HG03064 (cell line): Measurements from ENCODE around the gene GTPBP6.
"Not testable (repeated sequence)": the region's sequence is repeated elsewhere in the genome, so short reads cannot be mapped to it uniquely, and the experiment has no call there.

Source experiments
- ATAC-seq: cut with Tn5 transposase; IDR thresholded peaks from one replicate; pipeline ENCODE4 v1.9.1; 2021; ENCODE audit warnings: low read depth; ENCODE audit not compliant: unreplicated experiment

GTPBP6 gene

DNA sequence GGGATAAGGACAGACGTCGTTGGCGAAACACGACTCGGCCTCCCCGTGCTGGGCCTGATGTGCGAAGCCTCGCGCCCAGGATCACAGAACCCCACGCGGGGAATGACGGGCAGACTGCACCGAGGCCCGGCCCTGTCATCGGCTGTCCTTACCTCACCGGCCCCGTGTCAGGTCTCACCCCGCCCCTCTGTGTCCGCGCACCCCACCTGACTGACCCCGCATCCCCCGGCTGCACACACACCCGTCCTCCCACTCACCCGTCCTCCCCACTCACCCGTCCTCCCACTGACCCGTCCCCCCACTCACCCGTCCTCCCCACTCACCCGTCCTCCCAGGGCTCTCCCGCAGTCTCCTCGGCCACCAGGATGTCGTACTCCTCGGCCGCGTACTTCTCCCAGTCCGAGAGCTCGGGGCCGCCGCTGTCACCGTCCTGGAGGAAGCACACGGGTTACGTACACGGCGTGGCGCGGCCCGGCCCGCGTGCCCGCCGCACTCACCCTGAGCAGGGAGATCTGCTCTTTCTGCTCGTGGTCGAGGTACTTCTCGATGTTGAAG lies 19.8 kb upstream of the GTPBP6 start:
- ATAC-seq = no peak

DNA sequence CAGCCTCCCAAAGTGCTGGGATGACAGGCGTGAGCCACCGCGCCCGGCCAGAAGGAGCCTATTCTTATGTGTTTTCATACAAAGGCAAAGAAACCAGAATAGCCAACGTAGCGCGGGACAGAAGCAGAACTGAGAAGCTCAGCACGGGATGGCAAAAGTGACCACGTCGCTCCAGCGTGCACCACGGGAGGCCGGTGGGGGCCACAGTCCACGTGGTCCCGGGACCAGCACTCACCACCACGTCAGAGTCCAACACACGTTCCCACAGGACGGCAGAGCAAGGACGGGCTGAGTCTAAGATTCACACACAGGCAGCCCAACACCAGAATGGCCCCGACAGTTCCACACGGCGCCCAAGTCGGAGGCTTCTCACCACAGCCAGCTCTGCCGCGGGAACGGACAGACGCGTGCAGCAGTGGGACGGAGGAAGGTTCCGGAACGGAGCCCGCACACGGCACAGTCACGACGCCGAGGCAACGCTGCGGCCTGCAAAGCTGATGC lies 18.8 kb upstream of the GTPBP6 start:
- ATAC-seq = no peak

DNA sequence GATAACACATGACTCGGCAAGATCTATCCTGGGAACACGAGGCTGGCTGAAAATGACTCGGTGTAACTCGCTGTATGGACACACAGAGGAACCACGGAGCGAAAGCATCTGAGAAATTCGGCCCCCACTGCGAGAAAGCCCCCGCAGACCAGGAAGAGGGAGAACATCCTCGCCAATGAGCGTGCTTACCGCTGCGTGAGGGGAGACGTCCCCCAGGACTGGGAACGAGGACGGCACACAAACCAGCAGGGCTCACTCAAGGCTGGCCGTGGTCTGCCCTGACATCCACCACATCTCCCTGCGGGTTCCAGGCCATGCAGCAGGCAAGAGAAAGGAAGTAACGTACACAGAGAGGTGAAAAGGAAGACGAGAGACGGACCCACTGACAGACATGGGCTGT lies 17.6 kb upstream of the GTPBP6 start:
- no peak for ATAC-seq

DNA sequence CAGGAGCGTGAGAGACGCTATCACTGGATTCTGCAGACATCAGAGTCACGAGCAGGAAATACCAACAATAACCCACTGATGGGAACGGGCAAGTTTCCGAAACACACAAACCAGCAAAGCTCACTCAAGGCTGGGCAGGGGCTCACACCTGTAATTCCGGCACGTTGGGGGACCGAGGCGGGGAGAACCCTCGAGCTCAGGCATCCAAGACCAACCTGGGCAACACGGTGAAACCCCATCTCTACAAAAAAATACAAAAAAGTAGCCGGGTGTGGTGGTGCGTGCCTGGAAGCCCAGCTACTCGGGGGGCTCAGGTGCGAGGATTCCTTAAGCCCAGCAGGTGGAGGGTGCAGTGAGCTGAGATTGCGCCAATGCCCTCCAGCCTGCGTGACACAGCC lies 17.2 kb upstream of the GTPBP6 start:
- ATAC-seq = no peak

DNA sequence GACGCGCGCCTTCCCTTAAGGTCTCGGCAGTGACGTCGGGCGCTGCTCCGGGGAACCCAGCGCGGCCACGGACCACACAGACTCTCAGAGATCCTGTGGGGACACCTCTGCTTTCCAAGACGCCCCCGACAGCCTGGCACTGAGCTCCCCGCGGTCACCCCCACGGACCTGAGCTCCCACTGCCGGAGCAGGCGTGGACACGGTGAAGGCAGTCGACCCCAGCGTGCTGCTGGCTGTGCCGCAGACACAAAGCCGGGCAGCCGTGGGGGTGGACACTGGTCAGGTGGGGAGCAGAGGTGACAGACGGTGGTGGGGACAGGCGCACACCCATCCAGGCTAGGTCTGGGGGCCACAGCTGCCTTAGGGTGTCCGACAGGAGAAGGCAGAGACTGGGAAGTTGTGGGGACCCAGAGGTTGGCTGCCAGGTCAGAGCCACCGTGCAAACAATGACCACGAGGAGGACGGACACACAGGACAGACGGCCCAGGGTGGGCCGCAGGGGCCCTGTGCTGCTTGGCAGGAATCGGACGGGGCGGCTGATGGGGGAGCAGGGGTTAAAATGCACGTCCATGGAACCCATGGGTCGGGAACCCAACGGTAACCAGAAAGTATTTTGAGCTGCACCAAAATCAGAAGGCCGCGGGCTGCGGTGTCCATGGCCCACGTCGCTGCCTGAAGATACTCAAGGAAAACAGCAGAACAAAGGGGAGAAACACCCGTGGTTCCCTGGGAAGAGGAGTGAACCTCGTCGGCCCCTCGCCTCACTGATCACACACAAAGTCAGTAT lies 16.6 kb upstream of the GTPBP6 start:
- ATAC-seq = no peak

DNA sequence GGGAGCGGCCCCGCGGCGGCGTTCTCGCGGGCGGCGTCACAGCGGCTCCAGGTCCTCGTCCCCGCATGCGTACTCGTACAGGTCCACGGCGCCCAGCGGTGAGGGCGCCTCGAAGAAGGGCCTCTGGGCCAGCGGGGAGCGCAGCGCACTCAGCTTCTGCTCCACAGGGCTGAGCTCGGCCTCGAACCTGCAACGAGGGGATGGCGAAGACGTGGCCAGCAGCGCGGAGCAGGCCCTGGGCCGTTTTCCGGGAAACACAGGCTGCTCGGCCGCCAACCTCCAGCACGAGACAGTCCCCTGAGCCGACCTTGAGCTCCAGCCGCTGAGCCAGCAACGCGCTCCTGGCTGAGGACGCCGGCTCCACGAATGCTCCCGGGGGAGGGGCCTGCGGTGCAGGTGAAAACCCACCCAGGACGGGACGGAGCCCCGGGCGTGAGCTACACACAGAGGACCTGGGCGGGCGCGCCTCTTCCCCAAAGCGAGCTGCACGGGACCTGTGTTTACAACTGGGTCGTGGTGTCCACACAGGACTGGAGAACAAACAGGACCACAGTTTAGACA lies 15.8 kb upstream of the GTPBP6 start:
- no peak for ATAC-seq

DNA sequence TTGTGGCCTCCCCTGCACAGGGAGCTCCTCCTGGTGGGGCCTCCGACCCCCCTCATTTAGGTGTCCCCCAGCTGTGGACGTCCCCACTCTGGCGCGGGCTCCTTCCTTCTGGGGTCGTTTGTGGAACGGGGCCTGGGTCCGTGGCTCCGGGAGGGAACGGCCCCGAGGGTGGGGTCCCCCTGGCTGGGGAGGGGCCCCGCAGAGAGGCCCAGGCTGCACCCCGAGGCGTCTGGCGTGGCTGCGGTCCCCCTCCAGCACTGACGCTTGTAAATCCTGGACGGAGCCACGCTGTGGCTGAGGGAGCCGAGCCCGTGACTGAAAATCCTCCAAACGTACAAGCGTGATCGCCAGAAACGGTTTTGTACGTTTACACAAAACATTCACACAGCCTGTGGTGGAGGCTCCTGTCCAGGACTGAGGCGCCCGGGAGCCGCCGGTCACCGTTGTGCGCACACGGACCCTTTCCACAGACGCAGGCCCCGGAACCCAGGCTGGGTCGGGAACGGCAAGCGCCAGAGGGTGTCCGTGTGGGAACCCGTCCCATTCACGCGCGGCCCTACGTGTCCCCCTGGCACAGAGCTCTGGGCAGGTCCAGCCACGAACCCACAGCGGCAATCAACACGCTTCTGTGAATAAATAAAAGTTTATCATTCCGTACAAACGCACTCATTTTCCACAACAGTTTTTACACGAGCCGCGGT lies 15.2 kb upstream of the GTPBP6 start:
- no peak for ATAC-seq

DNA sequence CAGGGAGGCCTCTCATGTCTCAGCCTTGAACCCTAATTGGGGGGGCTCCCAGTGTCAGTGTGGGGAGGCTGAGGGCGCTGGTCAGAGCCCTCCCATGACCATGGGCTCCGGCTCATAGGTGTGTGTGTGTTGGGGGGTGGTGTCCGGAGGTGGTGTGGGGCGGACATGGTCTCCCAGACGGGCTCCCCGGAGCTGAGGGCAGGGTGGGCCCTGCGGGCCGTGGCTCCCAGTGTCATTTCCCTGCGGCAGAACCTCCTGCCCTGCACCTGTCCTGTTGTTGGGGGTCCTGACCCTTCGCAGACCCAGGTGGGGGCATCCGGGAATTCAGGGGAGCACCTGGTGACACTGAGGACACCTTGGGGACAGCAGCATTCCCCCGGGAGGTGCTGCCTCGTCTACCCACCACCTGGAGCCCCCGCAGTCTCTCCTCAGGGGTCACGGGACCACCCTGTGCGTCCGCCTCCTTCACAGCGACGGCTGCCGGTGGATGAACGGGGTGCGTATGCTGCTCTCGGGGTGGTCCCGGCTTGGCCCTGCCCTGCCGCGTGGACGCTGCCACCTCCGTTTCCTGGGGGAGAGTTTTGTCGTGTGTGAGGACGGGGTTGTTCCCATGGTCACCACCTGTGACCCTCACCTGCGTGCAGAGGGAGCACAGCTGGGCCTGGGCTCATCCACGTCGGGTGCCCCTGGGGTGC lies 14.5 kb upstream of the GTPBP6 start:
- ATAC-seq = no peak

DNA sequence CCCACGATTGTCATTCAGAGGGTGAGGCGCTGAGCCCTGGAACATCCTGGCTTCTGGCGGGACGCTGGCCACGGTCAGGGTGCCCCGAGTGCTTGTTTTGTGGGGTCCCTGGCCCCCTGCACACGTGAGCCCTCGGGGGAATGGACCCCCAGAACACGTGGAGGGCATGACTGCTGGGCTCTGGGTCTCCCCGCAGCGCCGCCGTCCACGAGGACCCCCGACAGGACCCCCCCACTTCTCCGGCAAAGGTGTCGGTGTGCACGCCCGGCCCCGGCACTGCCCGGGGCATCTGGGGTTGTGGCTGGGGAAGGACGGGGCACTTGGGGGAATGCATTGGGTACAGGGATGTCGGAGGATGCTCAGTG lies 13.9 kb upstream of the GTPBP6 start:
- ATAC-seq = no peak

DNA sequence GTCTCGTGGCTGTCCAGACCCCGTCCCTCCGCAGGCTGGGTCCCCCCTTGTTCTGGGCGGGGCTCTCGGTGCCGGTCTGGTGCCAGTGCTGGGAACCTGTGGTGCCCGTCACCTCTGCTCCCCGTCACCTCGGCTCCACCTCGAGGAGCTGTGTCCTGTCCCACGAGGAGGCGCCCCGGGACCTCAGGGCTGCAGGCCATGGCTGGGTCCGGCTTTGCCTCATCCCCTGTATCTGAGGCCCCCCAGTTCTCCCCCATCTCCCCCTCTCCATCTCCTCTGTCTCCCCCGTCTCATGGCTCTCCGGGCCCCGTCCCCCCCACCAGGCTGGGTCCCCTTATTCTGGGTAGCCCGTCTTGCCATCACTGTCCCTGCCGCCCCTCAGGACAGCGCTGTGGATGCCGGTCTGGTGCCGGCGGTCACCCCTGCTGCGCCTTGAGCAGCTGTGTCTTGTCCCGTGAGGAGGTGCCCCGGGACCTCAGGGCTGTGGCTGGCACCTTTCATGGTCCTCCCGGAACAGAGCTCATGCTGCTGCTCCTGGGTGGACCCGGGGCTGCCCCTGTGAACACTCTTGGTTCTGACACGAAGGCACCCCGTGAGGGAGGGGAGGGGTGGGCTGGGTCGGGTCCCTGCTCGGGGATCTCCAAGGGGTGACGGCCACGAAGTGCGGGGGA lies 13.4 kb upstream of the GTPBP6 start:
- ATAC-seq = no peak

DNA sequence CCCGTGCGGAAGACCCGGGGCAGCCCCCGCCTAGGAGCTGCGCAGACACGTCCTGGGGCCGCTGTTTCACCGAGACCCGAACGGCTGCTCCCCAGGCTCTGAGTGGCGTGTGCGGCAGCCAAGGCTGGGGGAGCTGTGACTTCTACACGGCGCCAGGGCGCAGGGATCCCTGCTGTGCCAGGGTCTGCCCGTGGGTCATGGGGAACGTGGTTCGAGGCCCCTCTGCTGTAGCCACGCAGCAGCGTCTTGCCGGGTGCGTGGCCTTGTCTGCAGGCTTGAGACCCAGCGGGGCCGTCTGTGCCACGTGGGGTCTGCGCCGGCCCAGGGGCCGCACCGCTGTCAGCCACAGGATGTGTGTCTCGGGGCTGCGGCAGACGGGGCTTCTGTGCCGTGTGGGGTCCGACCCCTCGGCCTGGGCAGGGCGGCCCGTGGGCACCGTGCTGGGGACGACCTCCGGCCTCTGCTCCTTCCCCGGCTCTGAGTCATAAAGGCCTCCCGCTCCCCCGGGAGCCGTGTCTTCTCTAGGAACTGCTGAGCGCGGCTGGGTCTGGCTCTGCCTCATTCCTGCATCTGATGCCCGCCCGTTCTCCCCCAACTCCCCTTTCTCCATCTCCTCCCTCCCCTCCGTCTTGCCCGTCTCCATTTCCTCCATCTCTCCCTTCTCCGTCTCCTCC lies 12.7 kb upstream of the GTPBP6 start:
- no peak for ATAC-seq

DNA sequence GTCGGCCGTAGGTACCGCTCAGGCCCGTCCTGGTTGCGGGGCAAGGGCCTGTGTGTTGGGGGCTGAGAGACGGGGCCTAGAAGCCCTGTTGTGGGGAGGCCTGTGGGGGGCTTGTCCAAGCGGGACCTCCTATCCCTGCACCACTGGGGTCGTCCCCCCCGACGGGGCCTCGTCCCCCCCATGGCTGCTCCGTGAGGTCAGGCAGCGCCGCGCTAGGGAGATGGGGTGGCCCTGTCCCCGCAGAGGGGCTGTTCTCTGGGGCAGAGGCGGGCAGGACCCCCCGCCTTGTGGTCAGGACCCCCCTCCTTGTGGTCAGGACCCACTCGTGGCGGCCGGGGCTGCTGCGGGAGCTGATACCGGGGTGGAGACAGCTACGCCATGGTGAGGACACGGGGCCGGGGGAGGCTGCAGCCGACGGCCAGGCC lies 12.1 kb upstream of the GTPBP6 start:
- no peak for ATAC-seq

DNA sequence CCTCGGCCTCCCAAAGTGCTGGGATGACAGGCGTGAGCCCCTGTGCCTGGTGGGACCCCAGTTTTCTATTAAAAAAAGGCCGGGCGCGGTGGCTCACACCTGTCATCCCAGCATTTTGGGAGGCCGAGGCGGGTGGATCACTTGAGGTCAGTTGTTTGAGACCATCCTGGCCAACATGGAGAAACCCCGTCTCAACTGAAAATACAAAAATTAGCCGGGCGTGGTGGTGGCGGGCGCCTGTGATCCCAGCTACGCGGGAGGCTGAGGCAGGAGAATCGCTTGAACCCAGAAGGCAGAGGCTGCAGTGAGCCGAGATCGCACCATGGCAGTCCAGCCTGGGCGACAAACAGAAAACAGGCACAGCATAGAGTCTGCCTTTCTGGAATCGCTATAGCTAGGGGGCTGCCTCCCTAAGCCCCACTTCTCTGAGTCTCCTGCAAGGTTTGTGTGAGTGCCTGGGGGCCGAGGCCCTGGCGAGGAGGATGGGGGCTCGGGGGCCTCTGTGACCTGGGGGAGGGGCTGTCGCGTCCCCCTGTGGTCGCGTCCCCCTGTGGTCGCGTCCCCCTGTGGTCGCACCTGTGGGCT lies 11.6 kb upstream of the GTPBP6 start:
- ATAC-seq = not testable (repeated sequence)

DNA sequence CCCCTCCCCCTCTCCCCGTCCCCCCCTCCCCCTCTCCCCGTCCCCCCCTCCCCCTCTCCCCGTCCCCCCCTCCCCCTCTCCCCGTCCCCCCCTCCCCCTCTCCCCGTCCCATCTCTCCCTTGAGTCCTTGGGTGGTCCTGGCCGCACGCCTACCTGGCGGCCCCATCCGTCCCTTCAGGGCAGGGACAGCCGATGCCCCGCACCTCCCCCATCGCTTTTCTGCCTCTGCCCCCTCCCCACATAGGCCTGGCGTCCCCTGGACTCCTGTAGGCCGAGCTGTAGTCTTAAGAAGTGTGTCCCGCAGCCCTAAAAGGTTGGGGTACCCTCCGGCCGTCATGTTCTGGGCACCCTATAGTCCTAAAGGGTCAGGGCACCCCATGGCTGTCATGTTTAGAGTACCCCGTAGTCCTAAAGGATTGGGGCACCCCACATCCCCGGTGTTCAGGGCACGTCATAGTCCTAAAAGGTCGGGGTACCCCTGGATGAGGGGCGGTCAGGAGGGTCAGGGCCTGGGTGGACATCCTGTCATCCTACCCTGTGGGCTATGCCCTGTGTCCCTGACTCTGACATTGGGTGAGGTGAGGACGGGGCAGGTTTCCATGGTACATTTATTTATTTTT lies 10.8 kb upstream of the GTPBP6 start:
- no peak for ATAC-seq

DNA sequence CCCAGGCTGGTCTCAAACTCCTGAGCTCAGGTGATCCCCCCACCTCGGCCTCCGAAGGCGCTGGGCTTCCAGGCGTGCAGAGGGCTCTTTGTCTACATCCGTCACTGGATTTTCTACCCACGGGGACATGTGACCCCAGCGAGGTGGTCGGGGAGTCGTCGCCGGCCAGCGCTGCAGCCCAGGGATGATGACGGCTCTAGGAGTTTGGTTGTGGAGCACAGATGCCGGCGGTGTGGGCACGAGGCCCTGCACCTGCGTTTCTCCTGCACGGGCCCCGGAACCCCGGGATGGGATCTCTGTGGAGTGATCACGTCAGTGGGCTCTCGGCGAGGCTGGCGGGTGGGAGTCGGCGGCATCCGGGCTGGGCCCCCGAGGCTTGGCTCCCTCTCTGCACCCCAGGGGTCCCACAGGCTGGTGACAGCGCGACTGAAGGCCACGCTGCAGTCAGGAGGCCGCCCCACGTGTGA lies 9.1 kb upstream of the GTPBP6 start:
- no peak for ATAC-seq

DNA sequence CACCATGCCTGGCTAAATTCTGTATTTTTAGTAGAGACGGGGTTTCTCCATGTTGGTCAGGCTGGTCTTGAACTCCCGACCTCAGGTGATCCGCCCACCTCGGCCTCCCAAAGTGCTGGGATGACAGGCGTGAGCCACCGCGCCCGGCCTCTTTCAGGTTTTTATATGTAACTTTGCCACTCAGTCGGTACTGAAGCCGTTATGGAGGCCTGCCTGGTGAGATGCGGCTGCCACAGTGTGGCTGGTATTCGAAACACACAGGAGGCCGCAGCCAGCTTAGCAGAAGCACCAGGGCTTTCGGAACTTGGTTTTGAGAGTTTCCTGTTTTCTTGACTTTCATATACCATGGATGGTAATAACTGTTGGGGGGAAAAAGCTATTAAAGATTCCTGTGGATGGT lies 6.1 kb upstream of the GTPBP6 start:
- not testable (repeated sequence) for ATAC-seq

DNA sequence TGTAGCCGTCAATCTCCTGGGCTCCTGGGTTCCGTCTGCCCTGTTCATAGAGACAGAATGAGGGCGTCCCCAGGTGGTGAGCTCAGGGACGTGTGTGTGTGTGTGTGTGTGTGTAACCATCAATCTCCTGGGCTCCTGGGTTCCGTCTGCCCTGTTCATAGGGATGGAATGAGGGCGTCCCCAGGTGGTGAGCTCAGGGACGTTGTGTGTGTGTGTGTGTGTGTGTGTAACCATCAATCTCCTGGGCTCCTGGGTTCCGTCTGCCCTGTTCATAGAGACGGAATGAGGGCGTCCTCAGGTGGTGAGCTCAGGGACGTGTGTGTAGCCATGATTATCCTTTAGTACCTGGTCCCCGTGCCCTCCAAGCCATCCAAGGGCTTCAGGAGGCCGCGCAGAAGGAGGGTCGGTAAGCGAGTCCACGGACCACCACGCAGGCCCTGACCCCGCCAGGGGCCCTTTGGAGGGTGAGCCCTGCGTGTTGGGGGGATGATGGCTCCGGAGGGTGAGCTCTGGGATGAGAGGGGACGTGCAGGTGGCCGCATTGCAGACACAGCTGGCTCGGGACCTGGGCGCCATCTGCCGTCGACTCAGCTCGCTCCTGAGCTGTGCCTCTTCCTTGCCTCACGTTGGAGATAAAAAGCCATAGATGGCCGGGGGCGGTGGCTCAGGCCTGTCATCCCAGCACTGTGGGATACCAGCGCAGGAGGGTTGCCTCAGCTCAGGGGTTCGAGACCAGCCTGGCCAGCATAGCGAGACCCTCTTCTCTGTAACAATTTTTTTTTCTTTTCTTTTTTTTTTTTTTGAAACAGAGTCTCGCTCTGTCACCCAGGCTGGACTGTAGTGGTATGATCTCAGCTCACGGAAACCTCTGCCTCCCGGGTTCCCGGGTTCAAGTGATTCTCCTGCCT lies 5.4 kb upstream of the GTPBP6 start:
- ATAC-seq = no peak
